ENCODE measurements around the gene MLH1. TPM values are rescaled to one million over a fixed set of nuclear protein-coding genes. Genes with fewer than 3 reads are reported as not detected.

The MLH1 gene
- total and polyA plus RNA-seq, 2 experiments from 2014 or later: 28.1 to 37.7 TPM

GRCh38 chr3:37098884-37099283, 105.6 kb downstream of the MLH1 start:
- Histone ChIP-seq H2AFZ (no peak overlapping the region), H3K9me3 (ENCODE audit: low read depth) (no peaks in the 10 kb centered on the region), H3K27ac (no peak overlapping the region), H3K9me2 (replicated peaks; ENCODE audit: insufficient read depth) (no peaks in the 10 kb centered on the region), H3K4me3 (no peak overlapping the region), H3K79me2 (no peaks in the 10 kb centered on the region), H3K4me1 (ENCODE audit: insufficient read depth) (peaks cover 12% of the 10 kb centered on the region), H3K4me2 (no peak overlapping the region), H3K27me3 (no peaks in the 10 kb centered on the region), H4K20me1 (ENCODE audit: insufficient read depth, poor library complexity, severe bottlenecking) (no peaks in the 10 kb centered on the region), H3K36me3 (replicated peaks; ENCODE audit: insufficient read depth, low read depth) (no peaks in the 10 kb centered on the region)
- DNase-seq (ENCODE audit: low spot score): no peak
- WGBS (ENCODE audit: low lambda C conversion rate, missing lambda C conversion rate): 96% methylated on average over 2 of the region's 2 CpGs
- TF ChIP-seq EZH2phosphoT487 (IDR thresholded peaks at IDR 0.05; ENCODE audit: low read depth, severe bottlenecking, unreplicated experiment) (no peak), CTCF (IDR thresholded peaks at IDR 0.05; ENCODE audit: poor library complexity) (no peak), EZH2 (IDR thresholded peaks at IDR 0.05; ENCODE audit: borderline replicate concordance) (no peak)

- H3K79me2 ChIP-seq: no peaks in the 10 kb centered on the region
- TF ChIP-seq EZH2phosphoT487 (IDR thresholded peaks at IDR 0.05; ENCODE audit: low read depth, severe bottlenecking, unreplicated experiment): no peak
- TF ChIP-seq EZH2 (IDR thresholded peaks at IDR 0.05; ENCODE audit: borderline replicate concordance): no peak
- no peak for DNase-seq (ENCODE audit: low spot score)
- no peaks in the 10 kb centered on the region for H3K9me3 ChIP-seq (ENCODE audit: low read depth)
- H3K36me3 ChIP-seq (replicated peaks; ENCODE audit: insufficient read depth, low read depth): no peaks in the 10 kb centered on the region
- no peak overlapping the region for H3K4me2 ChIP-seq
- H3K4me1 ChIP-seq (ENCODE audit: insufficient read depth): peaks cover 12% of the 10 kb centered on the region
- no peak overlapping the region for H3K4me3 ChIP-seq
- H3K9me2 ChIP-seq (replicated peaks; ENCODE audit: insufficient read depth): no peaks in the 10 kb centered on the region
- no peak overlapping the region for H3K27ac ChIP-seq
- H3K27me3 ChIP-seq: no peaks in the 10 kb centered on the region
- H2AFZ ChIP-seq: no peak overlapping the region
- H4K20me1 ChIP-seq (ENCODE audit: insufficient read depth, poor library complexity, severe bottlenecking): no peaks in the 10 kb centered on the region
These were observed 106.2 kb downstream of the MLH1 start for GRCh38 chr3:37099469-37099868.

- Histone ChIP-seq H3K27me3 (no peaks in the 10 kb centered on the region), H3K4me2 (no peak overlapping the region), H3K9me2 (replicated peaks; ENCODE audit: insufficient read depth) (no peaks in the 10 kb centered on the region), H3K9me3 (ENCODE audit: low read depth) (no peaks in the 10 kb centered on the region), H4K20me1 (ENCODE audit: insufficient read depth, poor library complexity, severe bottlenecking) (no peaks in the 10 kb centered on the region), H3K36me3 (replicated peaks; ENCODE audit: insufficient read depth, low read depth) (no peaks in the 10 kb centered on the region), H3K27ac (no peak overlapping the region), H3K4me1 (ENCODE audit: insufficient read depth) (peaks cover 12% of the 10 kb centered on the region), H2AFZ (no peak overlapping the region), H3K4me3 (no peak overlapping the region), H3K79me2 (no peaks in the 10 kb centered on the region)
- no peak for TF ChIP-seq EZH2 (IDR thresholded peaks at IDR 0.05; ENCODE audit: borderline replicate concordance)
- no peak for TF ChIP-seq CTCF (IDR thresholded peaks at IDR 0.05; ENCODE audit: poor library complexity)
- no peak for TF ChIP-seq EZH2phosphoT487 (IDR thresholded peaks at IDR 0.05; ENCODE audit: low read depth, severe bottlenecking, unreplicated experiment)
- no peak for DNase-seq (ENCODE audit: low spot score)
- WGBS (ENCODE audit: low lambda C conversion rate, missing lambda C conversion rate): 67% methylated on average over 1 of the region's 1 CpG
These were observed 107.1 kb downstream of the MLH1 start for GRCh38 chr3:37100411-37100810.

Small RNA genes lying within 50 kb of the gene (small RNA-seq; reads per million reads assigned to genes)
- not detected for gene RF00019
- gene RNU6ATAC4P: not detected

Other genes starting within 250 kb of the MLH1 start
- 0.07 TPM in 1 of 2 replicates, not detected in the other for gene DCLK3, start 229.0 kb upstream of the MLH1 start, total RNA-seq
- not detected in 2 replicates for gene DCLK3, start 229.0 kb upstream of the MLH1 start, polyA plus RNA-seq
- gene TRANK1, start 48.5 kb upstream of the MLH1 start, total RNA-seq: 16.7 and 19.9 TPM in 2 replicates
- gene TRANK1, start 48.5 kb upstream of the MLH1 start, polyA plus RNA-seq: 8.5 and 9.4 TPM in 2 replicates
- 32.4 and 34.8 TPM in 2 replicates for gene EPM2AIP1, start 387 bp upstream of the MLH1 start, total RNA-seq
- 13.8 and 14.6 TPM in 2 replicates for gene EPM2AIP1, start 387 bp upstream of the MLH1 start, polyA plus RNA-seq
- 42.2 and 48.8 TPM in 2 replicates for gene LRRFIP2, start 181.1 kb downstream of the MLH1 start, total RNA-seq
- gene LRRFIP2, start 181.1 kb downstream of the MLH1 start, polyA plus RNA-seq: 29.0 and 38.0 TPM in 2 replicates
- gene GOLGA4, start 249.8 kb downstream of the MLH1 start, total RNA-seq: 77.9 and 82.7 TPM in 2 replicates
- 52.8 and 68.8 TPM in 2 replicates for gene GOLGA4, start 249.8 kb downstream of the MLH1 start, polyA plus RNA-seq

All from hepatocyte (in vitro differentiated cells).